Panc1 (cell line): ENCODE results near the gene SATB2. TPM values are rescaled to one million over a fixed set of nuclear protein-coding genes. Genes with fewer than 3 reads are reported as not detected.

ENCODE experiments used
- ATAC-seq: fragments of 200-7000 bp; cut with Tn5 transposase; 2 replicates; pipeline ENCODE4 v1.9.1; 2020; ENCODE audit warnings: mild to moderate bottlenecking, moderate library complexity
- BruUV-seq: library from RNA; stranded (reverse); fragments of 400-500 nt; replicated peaks from 2 replicates; lab custom pipeline; 2021; lab: Mats Ljungman, UMichigan
- CTCF ChIA-PET: fragments of 300-600 bp; sonication (Branson Sonifier 250); formaldehyde crosslinking; loops from one replicate; lab custom pipeline; 2022; ENCODE audit warnings: antibody characterized with exemption; lab: Charles Lee
- POLR2A ChIA-PET: fragments of 300-600 bp; sonication (Branson Sonifier 250); formaldehyde crosslinking; loops from one replicate; lab custom pipeline; 2022; ENCODE audit warnings: antibody characterized with exemption; lab: Charles Lee
- DNase-seq: peaks from one replicate; pipeline ENCODE4 v3.0.0-alpha.2; 2010; ENCODE audit warnings: low read depth, low spot score
- H3K27ac ChIP-seq: 2 replicates; pipeline ENCODE4 v1.5.1; 2011; ENCODE audit warnings: mild to moderate bottlenecking, low read length, inconsistent platforms
- H3K27me3 ChIP-seq: fragments of 200-500 bp; sonication (Bioruptor generic); 2 replicates; pipeline ENCODE4 v1.6.0; 2014; ENCODE audit warnings: low read length, inconsistent platforms; ENCODE audit not compliant: control insufficient read depth, insufficient read depth
- H3K36me3 ChIP-seq: fragments of 200-500 bp; sonication (Bioruptor generic); 2 replicates; pipeline ENCODE4 v1.5.1; 2014; ENCODE audit warnings: inconsistent platforms, mild to moderate bottlenecking, low read length, moderate library complexity; ENCODE audit not compliant: control insufficient read depth, insufficient read depth
- H3K4me1 ChIP-seq: 2 replicates; pipeline ENCODE4 v1.5.1; 2011; ENCODE audit warnings: inconsistent platforms, mild to moderate bottlenecking, low read length, moderate library complexity; ENCODE audit not compliant: control insufficient read depth, insufficient read depth
- H3K4me3 ChIP-seq, 2 experiments: 2 replicates each; pipeline ENCODE4 v1.5.1; 2011 to 2012; ENCODE audit warnings: low read depth in 2 of 2, low read length in 2 of 2, mild to moderate bottlenecking in 2 of 2, inconsistent platforms in 1 of 2, moderate library complexity in 1 of 2
- H3K9me3 ChIP-seq: fragments of 200-500 bp; sonication (Bioruptor generic); 2 replicates; pipeline ENCODE4 v1.5.1; 2014; ENCODE audit warnings: low read depth, mild to moderate bottlenecking, inconsistent platforms, low read length, moderate library complexity; ENCODE audit not compliant: control insufficient read depth, insufficient read depth
- CTCF ChIP-seq: fragments of 450-650 bp; IDR thresholded peaks from 2 replicates; pipeline ENCODE4 v1.5.1; 2017; ENCODE audit warnings: mild to moderate bottlenecking
- POLR2AphosphoS5 ChIP-seq: IDR thresholded peaks from 2 replicates; pipeline ENCODE4 v1.6.1; 2012; ENCODE audit warnings: mild to moderate bottlenecking, low read depth, low read length, moderate library complexity
- REST ChIP-seq, 2 experiments: IDR thresholded peaks; 2 replicates each; pipeline ENCODE4 v1.6.1; 2011 to 2012; ENCODE audit warnings: low read depth in 2 of 2, control low read depth in 1 of 2, low read length in 1 of 2, mild to moderate bottlenecking in 1 of 2, moderate library complexity in 1 of 2; ENCODE audit not compliant: insufficient read depth in 1 of 2
- SIN3A ChIP-seq: IDR thresholded peaks from 2 replicates; pipeline ENCODE4 v1.6.1; 2012; ENCODE audit warnings: low read depth, mild to moderate bottlenecking, low read length, moderate library complexity, borderline replicate concordance; ENCODE audit not compliant: insufficient read depth
- TCF7L2 ChIP-seq: IDR thresholded peaks from 2 replicates; pipeline ENCODE4 v1.6.1; 2011; ENCODE audit warnings: mild to moderate bottlenecking, low read depth, low read length, inconsistent platforms
- in situ Hi-C: cut with HindIII; loops from 2 replicates; pipeline ENCODE4 v1.10.0; 2016; ENCODE audit warnings: low sequenced_read_pairs, low pct_unique_long_range_greater_than_20kb
- intact Hi-C: fragments of 100-400 bp; cut with micrococcal nuclease; formaldehyde crosslinking; loops from one replicate; pipeline ENCODE4 v1.10.0; 2022; ENCODE audit not compliant: unreplicated experiment
- total RNA-seq: library from RNA; stranded (reverse); gene quantifications from one replicate; pipeline ENCODE4 v1.2.1, GENCODE V29; 2021; ENCODE audit not compliant: unreplicated experiment

The SATB2 gene
- total RNA-seq, 1 experiment from 2014 or later, result 43.2 TPM

DNA sequence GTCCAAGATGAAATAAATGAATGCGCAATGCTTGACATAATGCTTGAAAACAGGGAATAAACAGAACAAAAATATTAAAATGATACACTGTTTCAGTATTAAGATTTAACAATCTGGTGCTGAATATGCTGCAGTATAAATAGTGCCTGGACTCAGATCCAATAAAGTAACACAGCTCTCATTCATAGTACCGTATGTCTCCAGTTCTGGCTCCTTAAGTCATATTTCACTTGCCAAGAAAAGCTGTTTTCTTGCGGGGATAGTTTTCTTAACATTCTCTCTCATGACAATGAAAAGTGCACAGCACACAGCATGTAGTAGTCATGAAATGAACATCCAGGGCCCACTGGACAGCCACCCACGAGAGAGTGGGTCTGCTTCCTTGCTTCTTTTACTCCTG is 74.7 kb downstream of the SATB2 start:
- DNase-seq, result no peak
- H3K27me3 ChIP-seq, result no peaks in the 10 kb centered on the region
- intact Hi-C loops (no loop called here), in situ Hi-C loops (no loop called here)
- POLR2A ChIA-PET, result interaction anchor here (0.6 kb wide), 1 partner anchor 30 kb away, joined by 5 read pairs; no protein-coding TSS in a partner anchor
- H3K4me1 ChIP-seq, result no peaks in the 10 kb centered on the region; the same call in none of the 2 replicates
- ATAC-seq, result no peak
- H3K36me3 ChIP-seq, result peaks cover 9% of the 10 kb centered on the region
- no peaks in the 10 kb centered on the region for H3K9me3 ChIP-seq
- BruUV-seq, result no TSS peak
- CTCF ChIA-PET, result no interaction called here
- no peak overlapping the region for H3K4me3 ChIP-seq
- no peak overlapping the region for H3K27ac ChIP-seq
- TF ChIP-seq SIN3A (no peak), POLR2AphosphoS5 (no peak), CTCF (no peak), TCF7L2 (no peak), REST (IDR thresholded peaks at IDR 0.05; ENCODE audit: insufficient read depth in 1 of 2, low read depth in 2 of 2, low read length in 1 of 2) (no peak)

- Histone ChIP-seq H3K36me3 (peaks cover 8% of the 10 kb centered on the region; the same call in 1 of the 2 replicates), H3K27ac (no peak overlapping the region), H3K9me3 (no peaks in the 10 kb centered on the region), H3K27me3 (no peaks in the 10 kb centered on the region), H3K4me3 (no peak overlapping the region), H3K4me1 (no peaks in the 10 kb centered on the region; the same call in none of the 2 replicates)
- ChIA-PET CTCF (no interaction called here), POLR2A (no interaction called here)
- in situ Hi-C loops (no loop called here), intact Hi-C loops (no loop called here)
- TF ChIP-seq SIN3A (no peak), POLR2AphosphoS5 (no peak)
- BruUV-seq, result no TSS peak
- ATAC-seq (no peak), DNase-seq (no peak)
Observed at GRCh38 chr2:199382091-199382490, 75.6 kb downstream of the SATB2 start.

- Histone ChIP-seq H3K27me3 (no peaks in the 10 kb centered on the region), H3K9me3 (no peaks in the 10 kb centered on the region), H3K36me3 (peaks cover 8% of the 10 kb centered on the region; the same call in 1 of the 2 replicates), H3K4me3 (no peak overlapping the region), H3K4me1 (no peaks in the 10 kb centered on the region; the same call in none of the 2 replicates), H3K27ac (no peak overlapping the region)
- no peak for DNase-seq
- TF ChIP-seq POLR2AphosphoS5 (no peak), TCF7L2 (no peak), CTCF (no peak), SIN3A (no peak), REST (IDR thresholded peaks at IDR 0.05; ENCODE audit: insufficient read depth in 1 of 2, low read depth in 2 of 2, low read length in 1 of 2) (no peak)
- intact Hi-C loops, result no loop called here
- in situ Hi-C loops, result no loop called here
- BruUV-seq, result no TSS peak
- ChIA-PET POLR2A (no interaction called here), CTCF (no interaction called here)
- ATAC-seq, result no peak
Observed at GRCh38 chr2:199381531-199381930, 76.2 kb downstream of the SATB2 start.
